C4-2B (cell line): ENCODE results near the gene DST.

Source experiments
- H3K27ac ChIP-seq: fragments of 450-650 bp; 2 replicates; pipeline ENCODE4 v1.5.1; 2017
- ZFX ChIP-seq: fragments of 450-650 bp; IDR thresholded peaks from 2 replicates; pipeline ENCODE4 v1.6.1; 2017
- TF ChIP-seq, protein P1 (sequence below): fragments of 450-650 bp; conservative IDR thresholded peaks from 2 replicates; pipeline ENCODE4 v1.5.1; 2017; ENCODE audit warnings: mild to moderate bottlenecking

The DST gene

DNA sequence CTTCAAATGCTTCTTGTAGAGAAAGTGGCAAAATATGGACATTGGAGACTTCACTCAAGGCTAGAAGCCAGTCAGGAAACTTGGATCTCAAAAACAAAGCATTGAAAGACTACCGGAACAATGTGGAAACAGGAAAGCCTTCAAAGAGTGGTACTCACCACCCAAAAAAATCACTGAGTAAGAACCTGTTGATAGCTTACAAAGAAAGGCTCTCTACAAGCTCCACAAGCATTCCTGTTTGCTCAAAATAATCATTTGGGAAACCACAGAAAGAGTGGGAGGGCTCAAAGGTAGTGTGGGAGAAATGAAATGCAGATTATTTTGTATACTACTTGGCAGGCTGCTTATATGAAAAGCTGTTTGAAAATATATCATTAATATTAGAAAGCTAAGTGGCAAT lies 9.5 kb upstream of the DST start:
- H3K27ac ChIP-seq, result no peak overlapping the region

DNA sequence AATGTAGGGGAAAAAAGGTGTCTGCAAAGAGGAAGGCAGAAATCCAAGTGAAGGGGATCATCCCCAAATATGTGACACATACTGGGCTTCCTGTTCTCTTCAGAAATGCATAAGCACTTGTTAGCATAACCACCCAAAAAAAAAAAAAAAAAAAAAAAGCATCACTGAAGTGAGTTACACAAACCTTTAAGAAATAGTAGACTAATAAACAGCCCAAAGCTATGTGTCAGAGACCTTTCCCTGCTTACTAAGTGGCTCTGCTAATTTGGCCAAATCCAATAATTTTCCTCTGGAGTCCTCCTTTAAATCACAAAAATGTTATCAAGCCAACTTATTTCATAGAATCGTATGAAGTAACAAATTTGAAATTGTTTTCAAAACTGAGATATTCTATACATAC lies 7.5 kb upstream of the DST start:
- TF ChIP-seq, protein P1, sequence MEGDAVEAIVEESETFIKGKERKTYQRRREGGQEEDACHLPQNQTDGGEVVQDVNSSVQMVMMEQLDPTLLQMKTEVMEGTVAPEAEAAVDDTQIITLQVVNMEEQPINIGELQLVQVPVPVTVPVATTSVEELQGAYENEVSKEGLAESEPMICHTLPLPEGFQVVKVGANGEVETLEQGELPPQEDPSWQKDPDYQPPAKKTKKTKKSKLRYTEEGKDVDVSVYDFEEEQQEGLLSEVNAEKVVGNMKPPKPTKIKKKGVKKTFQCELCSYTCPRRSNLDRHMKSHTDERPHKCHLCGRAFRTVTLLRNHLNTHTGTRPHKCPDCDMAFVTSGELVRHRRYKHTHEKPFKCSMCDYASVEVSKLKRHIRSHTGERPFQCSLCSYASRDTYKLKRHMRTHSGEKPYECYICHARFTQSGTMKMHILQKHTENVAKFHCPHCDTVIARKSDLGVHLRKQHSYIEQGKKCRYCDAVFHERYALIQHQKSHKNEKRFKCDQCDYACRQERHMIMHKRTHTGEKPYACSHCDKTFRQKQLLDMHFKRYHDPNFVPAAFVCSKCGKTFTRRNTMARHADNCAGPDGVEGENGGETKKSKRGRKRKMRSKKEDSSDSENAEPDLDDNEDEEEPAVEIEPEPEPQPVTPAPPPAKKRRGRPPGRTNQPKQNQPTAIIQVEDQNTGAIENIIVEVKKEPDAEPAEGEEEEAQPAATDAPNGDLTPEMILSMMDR, result no peak
- TF ChIP-seq ZFX, result no peak
- no peak overlapping the region for H3K27ac ChIP-seq

More for the DNA sequence above, 9.5 kb upstream of the DST start:
- TF ChIP-seq, protein P1, result no peak
- TF ChIP-seq ZFX, result no peak

DNA sequence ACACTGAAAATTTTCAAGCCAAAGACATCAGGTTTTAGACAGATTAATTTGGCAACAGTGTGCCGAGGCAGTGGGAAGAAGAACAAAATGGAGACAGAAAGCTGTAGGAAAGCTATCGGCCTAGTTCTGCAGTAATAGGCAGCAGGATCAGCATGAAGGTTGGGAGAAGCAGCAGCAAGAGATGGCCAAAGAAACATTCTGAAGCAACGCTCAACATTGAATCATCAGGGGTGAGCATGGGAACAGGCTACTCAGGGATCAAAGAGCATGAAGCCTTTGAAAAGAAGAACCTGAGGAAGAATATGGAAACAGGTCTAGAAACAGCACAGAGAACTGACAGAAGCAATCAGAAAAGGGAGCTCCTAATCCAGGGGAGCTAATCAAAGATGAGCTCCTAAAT lies 7.1 kb upstream of the DST start:
- no peak for TF ChIP-seq ZFX
- TF ChIP-seq, protein P1, result no peak
- no peak overlapping the region for H3K27ac ChIP-seq

DNA sequence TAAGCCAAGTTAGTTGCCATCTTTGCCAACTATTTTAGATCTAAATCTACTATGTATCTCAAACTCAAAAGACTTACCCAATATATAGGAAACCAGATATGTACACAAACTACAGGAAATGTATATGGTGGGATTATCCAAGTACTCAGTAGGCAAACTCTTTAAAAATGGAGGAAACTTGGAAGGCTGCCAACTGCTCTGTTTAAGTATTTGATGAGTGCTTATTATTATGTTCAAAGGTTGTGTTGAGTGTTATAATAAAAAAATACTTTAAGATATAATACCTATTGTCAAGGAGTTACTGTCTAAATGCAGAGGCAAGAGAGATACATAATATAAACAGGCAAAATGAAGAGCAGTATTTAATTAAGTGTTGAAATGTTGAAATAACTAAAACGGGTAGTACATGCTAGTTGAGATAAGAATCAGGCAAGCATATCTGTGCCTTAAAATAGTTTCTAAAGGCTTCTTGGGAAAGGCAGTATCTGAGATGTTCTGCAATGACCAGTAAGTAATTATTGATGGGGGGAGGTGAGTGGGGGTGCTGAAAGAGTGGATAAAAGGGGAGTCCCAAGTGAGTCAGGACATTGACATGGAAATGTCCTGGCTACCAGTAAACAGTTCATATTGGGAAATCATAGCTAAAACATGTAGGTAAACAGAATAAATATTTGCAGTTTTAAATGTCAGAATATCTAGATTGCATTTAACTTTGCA lies 6.5 kb upstream of the DST start:
- TF ChIP-seq, protein P1, result no peak
- no peak for TF ChIP-seq ZFX
- no peak overlapping the region for H3K27ac ChIP-seq

DNA sequence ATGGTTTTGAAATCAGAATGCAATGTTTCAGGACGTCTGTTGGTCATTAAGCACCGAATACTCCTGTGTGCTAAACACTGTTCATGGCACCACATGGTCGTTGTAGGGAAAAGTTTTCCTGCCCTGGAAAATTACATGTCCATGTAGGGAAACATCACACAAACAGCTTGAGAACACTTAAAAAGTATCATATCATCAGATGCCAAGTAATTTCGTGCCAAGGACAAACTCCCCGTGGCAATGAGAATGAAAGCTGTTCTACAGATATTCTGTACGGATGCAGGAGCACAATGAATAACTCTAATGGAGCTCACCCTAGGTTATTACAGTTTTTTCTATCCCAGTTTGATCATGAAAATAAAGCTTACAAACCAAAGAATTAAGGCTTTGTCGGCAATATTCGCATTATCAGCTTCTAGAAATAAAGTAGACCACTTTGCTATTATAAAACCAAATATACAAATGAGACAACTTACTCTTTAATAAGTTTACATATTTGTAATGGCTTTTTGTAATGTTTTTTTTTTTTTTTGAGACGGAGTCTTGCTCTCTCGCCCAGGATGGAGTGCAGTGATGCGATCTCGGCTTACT lies 4.6 kb upstream of the DST start:
- no peak overlapping the region for H3K27ac ChIP-seq
- TF ChIP-seq, protein P1, result no peak
- TF ChIP-seq ZFX, result no peak

DNA sequence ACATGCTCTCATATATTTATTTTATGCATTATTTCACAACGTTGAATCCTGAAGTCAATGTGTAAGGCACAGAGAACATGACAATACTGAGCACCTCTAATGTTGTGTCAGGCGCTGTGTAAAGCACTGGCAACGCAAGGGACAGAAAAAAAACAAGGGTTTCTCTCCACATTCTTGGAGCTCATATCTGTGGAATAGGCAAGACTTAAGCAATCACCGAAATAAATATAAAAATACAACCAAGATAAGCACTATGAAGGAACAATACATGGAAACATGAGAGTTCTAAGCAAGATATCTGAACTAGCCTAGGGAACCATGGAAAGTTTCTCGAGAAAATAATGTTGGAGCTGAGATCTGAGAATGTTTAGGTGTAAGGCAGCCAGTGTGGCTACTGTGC lies 1.7 kb upstream of the DST start:
- TF ChIP-seq ZFX, result no peak
- TF ChIP-seq, protein P1, result no peak
- H3K27ac ChIP-seq, result no peak overlapping the region; the same call in 1 of the 2 replicates

DNA sequence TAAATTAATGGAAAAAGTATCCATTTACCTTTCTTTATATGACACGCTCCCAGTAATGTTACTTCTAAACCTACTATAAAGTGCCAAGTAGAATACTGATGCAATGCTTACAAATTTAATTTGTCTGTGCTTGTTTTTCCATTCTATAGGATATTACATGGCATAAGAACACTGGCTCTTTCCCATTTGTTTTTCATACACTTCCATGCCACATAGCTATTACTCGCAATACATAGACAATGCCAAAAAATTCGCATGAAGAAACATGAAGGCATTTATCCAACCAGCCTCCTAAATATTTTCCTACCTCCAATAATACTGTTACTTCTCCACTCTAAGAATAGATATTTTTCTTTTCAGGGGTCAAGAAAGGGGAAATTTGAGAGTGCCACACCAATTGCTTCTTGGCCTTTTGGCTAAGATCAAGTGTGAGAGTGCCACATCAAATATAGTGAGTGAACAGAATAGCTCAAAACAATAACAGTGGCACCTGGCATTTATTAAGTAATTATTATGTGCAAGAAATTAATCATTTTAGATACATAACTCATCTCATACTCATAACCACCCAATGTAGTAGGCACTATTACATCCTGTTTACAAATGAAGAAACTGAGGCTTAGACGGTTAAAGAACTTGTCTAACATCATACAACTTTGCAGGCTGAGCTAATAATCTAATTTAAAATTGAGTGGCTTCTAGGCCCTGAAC lies 845 bp upstream of the DST start:
- no peak overlapping the region for H3K27ac ChIP-seq
- TF ChIP-seq, protein P1, result no peak
- no peak for TF ChIP-seq ZFX
